Esophagus muscularis mucosa (tissue), 4 donors: ENCODE results near the gene BTBD1. TPM values are rescaled to one million over a fixed set of nuclear protein-coding genes. Genes with fewer than 3 reads are reported as not detected.

Source experiments
- DNase-seq: peaks from one replicate; pipeline ENCODE4 v3.0.0-alpha.2; 2017; ENCODE audit errors: extremely low spot score
- H3K27ac ChIP-seq, 4 donors: fragments of 200-600 bp; sonication (generic); replicated peaks in 1 of 4; 1 replicate in 3 of 4; 2 replicates in 1 of 4; pipeline ENCODE4 v1.5.1; 2016 to 2019; ENCODE audit warnings: mild to moderate bottlenecking in 1 of 4
- H3K27me3 ChIP-seq, 4 donors: fragments of 200-600 bp; sonication (generic); one replicate each; pipeline versions ENCODE4 v1.5.1 to v1.6.0; 2016 to 2019
- H3K36me3 ChIP-seq, 4 donors: fragments of 200-600 bp; sonication (generic); one replicate each; pipeline ENCODE4 v1.5.1; 2016 to 2019
- H3K4me1 ChIP-seq, 4 donors: fragments of 200-600 bp; sonication (generic); one replicate each; pipeline ENCODE4 v1.5.1; 2016 to 2019
- H3K4me3 ChIP-seq, 4 donors: fragments of 200-600 bp; sonication (generic); 1 replicate in 2 of 4; 2 replicates in 2 of 4; pipeline ENCODE4 v1.5.1; 2016 to 2019; ENCODE audit warnings: mild to moderate bottlenecking in 4 of 4, moderate library complexity in 1 of 4
- H3K9me3 ChIP-seq, 4 donors: fragments of 200-600 bp; sonication (generic); 1 replicate in 3 of 4; 2 replicates in 1 of 4; pipeline ENCODE4 v1.5.1; 2016 to 2019
- EP300 ChIP-seq: sonication (generic); formaldehyde crosslinking; IDR thresholded peaks from one replicate; pipeline ENCODE4 v1.6.1; 2017; ENCODE audit warnings: antibody characterized with exemption
- POLR2A ChIP-seq: fragments of 450-650 bp; IDR thresholded peaks from one replicate; pipeline ENCODE4 v1.6.1; 2017; ENCODE audit warnings: antibody characterized with exemption, moderate library complexity, mild to moderate bottlenecking, low read depth
- POLR2AphosphoS5 ChIP-seq, 2 donors: sonication (generic); formaldehyde crosslinking; IDR thresholded peaks; one replicate each; pipeline ENCODE4 v1.6.1; 2017; ENCODE audit warnings: antibody characterized with exemption in 2 of 2
- WGBS: methylation state at CpG from one replicate; pipeline ENCODE4 v1.1.5; 2018; 5-methylcytosine and 5-hydroxymethylcytosine counted together
- intact Hi-C: fragments of 100-400 bp; cut with DNase I; formaldehyde crosslinking; loops from one replicate; pipeline ENCODE4 v1.15.1; 2023
- small RNA-seq, 3 donors: library from RNA; depleted of rRNA; stranded (forward); fragments of <200 nt; gene quantifications; one replicate each; pipeline ENCODE3, GENCODE V24; 2016
- total RNA-seq, 4 donors: library from RNA; depleted of rRNA; stranded (reverse); fragments of >200 nt; gene quantifications; one replicate each; pipeline versions ENCODE4 v1.1.0 to v1.2.1, GENCODE V29; 2016
- TF ChIP-seq, protein P1 (sequence below), 3 experiments: fragments of 200-600 bp in 2 of 3; fragments of 450-650 bp in 1 of 3; sonication (generic) in 2 of 3; IDR thresholded peaks; one replicate each; pipeline ENCODE4 v1.5.1; 2017 to 2019; ENCODE audit warnings: antibody characterized with exemption in 3 of 3, mild to moderate bottlenecking in 2 of 3, moderate library complexity in 1 of 3

BTBD1 gene
- total RNA-seq, 4 donors from 2014 or later: 53.2 to 69.6 (median 64.2) TPM

DNA sequence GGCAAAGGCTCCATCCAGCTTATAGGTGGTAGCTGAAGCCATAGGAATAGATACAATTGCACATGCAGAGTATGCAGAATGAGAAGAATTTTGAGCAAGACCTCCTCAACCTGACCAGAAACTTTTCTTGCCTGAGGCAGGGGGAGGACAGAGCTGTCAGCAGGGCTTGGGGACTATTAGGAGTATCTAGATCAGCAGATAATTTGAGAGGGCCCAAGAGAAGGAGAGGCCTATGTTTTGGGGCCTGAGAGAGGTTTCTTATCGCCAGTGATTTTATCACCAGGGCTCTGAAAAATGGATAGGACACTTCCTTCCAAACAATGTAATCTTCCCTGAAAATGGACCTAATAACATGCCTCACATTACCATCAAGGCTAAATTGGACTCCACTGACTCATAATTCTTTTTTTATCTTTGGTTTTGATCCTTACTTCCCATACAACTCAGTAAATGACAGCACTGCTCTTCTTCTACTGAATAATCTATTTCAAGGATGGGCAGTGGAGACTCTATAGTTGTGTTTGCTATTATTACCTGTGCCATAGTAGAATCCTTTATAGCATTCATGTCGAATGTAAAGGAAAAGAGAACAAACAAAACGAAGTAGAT, 96.9 kb downstream of the BTBD1 start:
- DNase-seq: no peak
- H3K4me3 ChIP-seq: no peak overlapping the region
- intact Hi-C loops: no loop called here
- H3K27me3 ChIP-seq: no peaks in the 10 kb centered on the region
- H3K4me1 ChIP-seq: peaks cover 0 to 10% (median 0%) of the 10 kb centered on the region in 4 donors
- TF ChIP-seq, protein P1, sequence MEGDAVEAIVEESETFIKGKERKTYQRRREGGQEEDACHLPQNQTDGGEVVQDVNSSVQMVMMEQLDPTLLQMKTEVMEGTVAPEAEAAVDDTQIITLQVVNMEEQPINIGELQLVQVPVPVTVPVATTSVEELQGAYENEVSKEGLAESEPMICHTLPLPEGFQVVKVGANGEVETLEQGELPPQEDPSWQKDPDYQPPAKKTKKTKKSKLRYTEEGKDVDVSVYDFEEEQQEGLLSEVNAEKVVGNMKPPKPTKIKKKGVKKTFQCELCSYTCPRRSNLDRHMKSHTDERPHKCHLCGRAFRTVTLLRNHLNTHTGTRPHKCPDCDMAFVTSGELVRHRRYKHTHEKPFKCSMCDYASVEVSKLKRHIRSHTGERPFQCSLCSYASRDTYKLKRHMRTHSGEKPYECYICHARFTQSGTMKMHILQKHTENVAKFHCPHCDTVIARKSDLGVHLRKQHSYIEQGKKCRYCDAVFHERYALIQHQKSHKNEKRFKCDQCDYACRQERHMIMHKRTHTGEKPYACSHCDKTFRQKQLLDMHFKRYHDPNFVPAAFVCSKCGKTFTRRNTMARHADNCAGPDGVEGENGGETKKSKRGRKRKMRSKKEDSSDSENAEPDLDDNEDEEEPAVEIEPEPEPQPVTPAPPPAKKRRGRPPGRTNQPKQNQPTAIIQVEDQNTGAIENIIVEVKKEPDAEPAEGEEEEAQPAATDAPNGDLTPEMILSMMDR (IDR thresholded peaks at IDR 0.05): no peak
- TF ChIP-seq POLR2AphosphoS5 (IDR thresholded peaks at IDR 0.05): no peak
- TF ChIP-seq POLR2A: no peak
- no peak for TF ChIP-seq EP300
- WGBS: 62% methylated on average over 3 of the region's 3 CpGs
- H3K9me3 ChIP-seq: no peaks in the 10 kb centered on the region
- H3K36me3 ChIP-seq: no peaks in the 10 kb centered on the region
- no peak overlapping the region for H3K27ac ChIP-seq

DNA sequence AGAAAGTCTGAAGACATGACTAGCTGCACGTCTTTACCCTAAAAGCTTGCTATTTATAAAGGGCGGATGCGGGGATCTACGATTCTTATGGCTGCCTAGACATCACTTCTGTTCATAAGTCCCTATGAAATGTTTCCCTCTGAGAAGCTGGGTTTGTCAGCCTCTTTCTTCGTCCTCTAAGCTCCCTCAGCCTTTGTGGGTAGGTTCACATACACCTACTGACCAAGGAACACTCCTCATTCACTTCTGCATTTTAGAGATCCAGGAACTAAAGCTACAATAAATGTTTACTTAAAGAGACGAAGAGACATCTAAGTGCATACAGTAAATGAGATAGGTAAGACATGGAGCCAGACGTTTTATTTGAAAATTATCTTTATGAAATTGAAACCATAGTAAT, 97.7 kb downstream of the BTBD1 start:
- no peak for TF ChIP-seq EP300
- TF ChIP-seq POLR2AphosphoS5 (IDR thresholded peaks at IDR 0.05): no peak
- TF ChIP-seq POLR2A: no peak
- TF ChIP-seq, protein P1 (IDR thresholded peaks at IDR 0.05): no peak
- WGBS: 83% methylated on average over 7 of the region's 7 CpGs
- Histone ChIP-seq H3K27me3 (no peaks in the 10 kb centered on the region), H3K36me3 (no peaks in the 10 kb centered on the region), H3K27ac (no peak overlapping the region), H3K4me3 (no peak overlapping the region), H3K4me1 (peaks cover 0 to 10% (median 0%) of the 10 kb centered on the region in 4 donors), H3K9me3 (no peaks in the 10 kb centered on the region)
- intact Hi-C loops: no loop called here
- no peak for DNase-seq

DNA sequence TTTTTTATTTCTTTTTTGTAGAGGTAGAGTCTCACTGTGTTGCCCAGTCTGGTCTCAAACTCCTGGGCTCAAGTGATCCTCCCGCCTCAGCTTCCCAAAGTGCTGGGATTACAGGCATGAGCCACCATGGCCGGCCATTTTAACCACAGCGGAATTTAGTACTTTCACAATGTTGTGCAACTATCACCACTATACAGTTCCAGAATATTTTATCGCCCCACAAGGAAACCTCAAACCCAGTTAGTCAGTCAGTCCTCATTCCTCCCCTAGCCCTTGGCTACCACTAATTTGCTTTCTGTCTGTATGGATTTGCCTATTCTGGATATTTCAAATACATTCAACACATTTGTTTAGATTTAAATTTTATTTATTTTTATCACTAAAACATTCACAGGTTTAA, 99.0 kb downstream of the BTBD1 start:
- Histone ChIP-seq H3K4me3 (no peak overlapping the region), H3K36me3 (no peaks in the 10 kb centered on the region), H3K27ac (no peak overlapping the region), H3K9me3 (no peaks in the 10 kb centered on the region), H3K4me1 (peaks cover 0 to 10% (median 0%) of the 10 kb centered on the region in 4 donors), H3K27me3 (no peaks in the 10 kb centered on the region)
- intact Hi-C loops: no loop called here
- TF ChIP-seq EP300: no peak
- no peak for TF ChIP-seq POLR2A
- no peak for TF ChIP-seq POLR2AphosphoS5 (IDR thresholded peaks at IDR 0.05)
- WGBS: 87% methylated on average over 4 of the region's 4 CpGs
- DNase-seq: no peak

DNA sequence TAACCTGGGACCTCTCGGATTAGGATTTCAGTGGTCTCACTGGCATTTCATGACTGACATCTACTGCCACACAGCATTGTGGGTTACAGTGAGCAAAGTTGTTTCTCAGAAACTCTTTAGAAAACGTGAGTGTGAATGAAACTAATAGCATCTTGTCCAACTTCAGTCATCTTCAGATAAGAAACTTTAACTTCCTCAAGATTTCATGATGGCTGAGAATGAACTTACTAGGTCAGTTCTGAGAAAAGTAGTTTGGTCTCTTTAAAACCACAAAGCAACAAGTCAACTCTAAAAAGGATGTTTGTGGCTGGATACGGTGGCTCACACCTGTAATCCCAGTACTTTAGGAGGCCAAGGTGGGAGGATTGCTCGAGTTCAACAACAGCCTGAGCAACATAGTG, 100.4 kb downstream of the BTBD1 start:
- peaks cover 0 to 10% (median 0%) of the 10 kb centered on the region in 4 donors for H3K4me1 ChIP-seq
- H3K9me3 ChIP-seq: no peaks in the 10 kb centered on the region
- H3K4me3 ChIP-seq: no peak overlapping the region
- 65% methylated on average over 4 of the region's 4 CpGs for WGBS
- TF ChIP-seq POLR2A (no peak), POLR2AphosphoS5 (IDR thresholded peaks at IDR 0.05) (no peak), EP300 (no peak)
- TF ChIP-seq, protein P1 (IDR thresholded peaks at IDR 0.05): no peak
- no peaks in the 10 kb centered on the region for H3K36me3 ChIP-seq
- H3K27me3 ChIP-seq: no peaks in the 10 kb centered on the region
- DNase-seq: no peak
- no peak overlapping the region for H3K27ac ChIP-seq
- intact Hi-C loops: no loop called here

Small RNA genes within 50 kb of the gene (small RNA-seq; reads per million reads assigned to genes)
- gene MIR4515: 0 reads per million in 3 donors

Other genes with a start within 250 kb of the BTBD1 start
- 10 to 100 TPM; 13.3 to 54.8 (median 25.8) TPM for gene HOMER2, start 114.5 kb downstream of the BTBD1 start, total RNA-seq
- gene RAMAC, start 81.0 kb downstream of the BTBD1 start, total RNA-seq: 10 to 100 TPM; 17.2 to 23.2 (median 19.8) TPM
- 10 to 100 TPM in 1 of 4 donors, 1 to 10 TPM in 3; 7.0 to 11.8 (median 9.1) TPM for gene C15orf40, start 55.6 kb downstream of the BTBD1 start, total RNA-seq
- 1 to 10 TPM; 5.8 to 7.8 (median 6.6) TPM for gene TM6SF1, start 40.4 kb upstream of the BTBD1 start, total RNA-seq
- 10 to 100 TPM; 38.1 to 72.6 (median 47.9) TPM for gene HDGFL3, start 140.6 kb upstream of the BTBD1 start, total RNA-seq
- gene BNC1, start 217.4 kb upstream of the BTBD1 start, total RNA-seq: under 1 TPM in 3 of 4 donors, not detected in 1; 0.11 to 0.83 (median 0.19) TPM